GM10248 (cell line): ENCODE measurements around the gene C2CD5.

ENCODE experiments used
- CTCF ChIA-PET: fragments of 300-600 bp; sonication (Branson Sonifier 250); formaldehyde crosslinking; extraction: SDS; loops from one replicate; lab custom pipeline; 2021; ENCODE audit warnings: antibody characterized with exemption; lab: Yijun Ruan, JAX
- POLR2A ChIA-PET: fragments of 350-650 bp; sonication (Branson Sonifier 250); formaldehyde crosslinking; extraction: SDS; loops from one replicate; lab custom pipeline; 2020; ENCODE audit warnings: antibody characterized with exemption; lab: Yijun Ruan, JAX
- DNase-seq: peaks from one replicate; pipeline ENCODE4 v3.0.0; 2012; ENCODE audit errors: extremely low spot score
- TF ChIP-seq, protein P1 (sequence below): IDR thresholded peaks from 2 replicates; pipeline ENCODE4 v1.5.1; 2012; ENCODE audit warnings: mild to moderate bottlenecking, low read depth; ENCODE audit errors: extremely low read depth, missing control alignments, control extremely low read depth

C2CD5 gene

GRCh38 chr12:22518060-22518719 lies 26.2 kb downstream of the C2CD5 start:
- CTCF ChIA-PET: interaction anchor here (0.8 to 2.1 kb wide), 6 partner anchors 9 to 34 kb away, joined by 3 to 10 read pairs (median 4); no protein-coding TSS in a partner anchor
- DNase-seq: no peak
- TF ChIP-seq, protein P1, sequence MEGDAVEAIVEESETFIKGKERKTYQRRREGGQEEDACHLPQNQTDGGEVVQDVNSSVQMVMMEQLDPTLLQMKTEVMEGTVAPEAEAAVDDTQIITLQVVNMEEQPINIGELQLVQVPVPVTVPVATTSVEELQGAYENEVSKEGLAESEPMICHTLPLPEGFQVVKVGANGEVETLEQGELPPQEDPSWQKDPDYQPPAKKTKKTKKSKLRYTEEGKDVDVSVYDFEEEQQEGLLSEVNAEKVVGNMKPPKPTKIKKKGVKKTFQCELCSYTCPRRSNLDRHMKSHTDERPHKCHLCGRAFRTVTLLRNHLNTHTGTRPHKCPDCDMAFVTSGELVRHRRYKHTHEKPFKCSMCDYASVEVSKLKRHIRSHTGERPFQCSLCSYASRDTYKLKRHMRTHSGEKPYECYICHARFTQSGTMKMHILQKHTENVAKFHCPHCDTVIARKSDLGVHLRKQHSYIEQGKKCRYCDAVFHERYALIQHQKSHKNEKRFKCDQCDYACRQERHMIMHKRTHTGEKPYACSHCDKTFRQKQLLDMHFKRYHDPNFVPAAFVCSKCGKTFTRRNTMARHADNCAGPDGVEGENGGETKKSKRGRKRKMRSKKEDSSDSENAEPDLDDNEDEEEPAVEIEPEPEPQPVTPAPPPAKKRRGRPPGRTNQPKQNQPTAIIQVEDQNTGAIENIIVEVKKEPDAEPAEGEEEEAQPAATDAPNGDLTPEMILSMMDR: no peak
- POLR2A ChIA-PET: no interaction called here

- ChIA-PET CTCF (interaction anchor here (1.9 kb wide), 1 partner anchor 14 kb away, joined by 6 read pairs; no protein-coding TSS in a partner anchor), POLR2A (no interaction called here)
- DNase-seq: no peak
- TF ChIP-seq, protein P1: no peak
Observed at GRCh38 chr12:22514875-22515274, 29.5 kb downstream of the C2CD5 start.

- ChIA-PET POLR2A (no interaction called here), CTCF (interaction anchor here (1.0 to 1.6 kb wide), 6 partner anchors 10 to 165 kb away, joined by 3 to 11 read pairs (median 3); partner anchors contain the start of gene C2CD5)
- DNase-seq: no peak
- TF ChIP-seq, protein P1: no peak
Observed at GRCh38 chr12:22505826-22506225, 38.5 kb downstream of the C2CD5 start.

DNA sequence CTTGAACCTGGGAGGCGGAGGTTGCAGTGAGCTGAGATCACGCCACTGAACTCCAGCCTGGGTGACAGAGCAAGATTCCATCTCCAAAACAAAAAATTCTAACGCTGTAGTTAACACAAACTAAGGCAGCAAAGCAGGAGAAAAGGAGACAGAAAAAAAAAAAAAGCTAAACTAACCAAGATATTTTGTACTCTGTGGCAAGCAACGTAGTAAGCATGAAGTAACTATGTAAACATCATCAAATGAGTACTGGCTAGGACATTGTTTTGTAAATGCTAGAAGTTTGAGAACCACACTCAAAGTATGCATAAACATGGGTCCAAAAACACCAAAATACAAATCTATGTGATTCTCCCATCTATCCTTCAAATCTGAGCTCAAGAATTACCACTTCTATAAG lies 44.2 kb downstream of the C2CD5 start:
- no peak for DNase-seq
- TF ChIP-seq, protein P1: no peak
- ChIA-PET CTCF (interaction anchor here (1.0 to 1.3 kb wide), 3 partner anchors 15 to 25 kb away, joined by 3 read pairs; no protein-coding TSS in a partner anchor), POLR2A (no interaction called here)

- no peak for DNase-seq
- ChIA-PET CTCF (interaction anchor here (1.0 to 1.3 kb wide), 2 partner anchors 14 to 24 kb away, joined by 3 read pairs; no protein-coding TSS in a partner anchor), POLR2A (no interaction called here)
- TF ChIP-seq, protein P1: no peak
Observed at GRCh38 chr12:22499445-22499844, 44.9 kb downstream of the C2CD5 start.

DNA sequence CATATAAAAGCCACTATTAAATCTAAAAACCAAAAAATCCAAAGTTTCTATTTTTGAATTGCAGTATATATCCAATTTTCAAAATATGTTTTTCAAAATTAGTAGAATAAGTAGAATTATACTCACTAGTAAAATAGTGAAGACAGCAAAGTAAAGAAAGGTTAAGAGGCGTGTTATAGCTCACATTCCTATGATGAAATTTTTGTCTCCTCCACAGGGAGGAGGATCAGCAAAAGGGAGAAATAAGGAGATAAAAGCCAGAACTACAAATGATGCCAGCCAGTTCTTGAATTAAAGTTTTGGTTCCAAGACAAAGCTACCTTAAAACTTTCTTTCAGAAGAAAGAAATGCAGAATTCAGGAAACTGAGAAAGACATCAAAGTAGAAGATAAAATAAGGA lies 50.0 kb downstream of the C2CD5 start:
- ChIA-PET POLR2A (no interaction called here), CTCF (interaction anchor here (0.9 to 1.5 kb wide), 3 partner anchors 10 to 35 kb away, joined by 3 read pairs; no protein-coding TSS in a partner anchor)
- DNase-seq: no peak
- TF ChIP-seq, protein P1: no peak
